ENCODE measurements around the gene RAD51B. TPM values are rescaled to one million over a fixed set of nuclear protein-coding genes. Genes with fewer than 3 reads are reported as not detected.

Gene RAD51B
- total RNA-seq, 1 experiment from 2014 or later = 14.2 TPM

DNA sequence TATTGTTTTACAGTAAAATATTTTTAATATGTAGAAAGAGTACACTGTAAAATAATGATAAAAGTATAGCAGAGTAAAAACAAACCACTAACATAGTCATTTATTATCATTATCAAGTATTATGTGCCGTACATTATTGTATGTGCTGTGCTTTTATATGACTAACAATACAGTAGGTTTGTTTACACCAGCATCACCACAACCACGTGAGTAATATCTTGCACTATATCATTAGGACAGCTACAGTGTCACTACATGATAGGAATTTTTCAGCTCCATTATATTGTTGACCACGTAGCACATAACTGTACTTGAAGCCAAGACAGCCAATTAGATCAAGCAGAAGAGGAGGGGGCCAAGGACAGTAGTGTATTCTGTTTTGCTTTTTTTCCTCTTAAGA lies 415.4 kb downstream of the RAD51B start (continued):
- no peak for TF ChIP-seq ATF3 (CRISPR knock-in tag; conservative IDR thresholded peaks at IDR 0.05)

- Mint-ChIP-seq H3K27ac (no peak overlapping the region), H3K9me3 (peaks cover 3% of the 10 kb centered on the region; the same call in 1 of the 2 replicates), H3K27me3 (ENCODE audit: low read depth) (no peaks in the 10 kb centered on the region), H3K36me3 (no peaks in the 10 kb centered on the region), H3K4me3 (no peak overlapping the region), H3K4me1 (0 out of 2 replicates have a peak, but pooled peaks cover 4% of the 10 kb centered on the region)
- TF ChIP-seq ZNF219 (CRISPR knock-in tag; IDR thresholded peaks at IDR 0.05; ENCODE audit: borderline replicate concordance) = no peak
- no peak for TF ChIP-seq TEAD4 (CRISPR knock-in tag; IDR thresholded peaks at IDR 0.05)
- no peak for DNase-seq (ENCODE audit: low spot score)
- ATAC-seq = no peak
- ChIA-PET POLR2A (no interaction called here), CTCF (no interaction called here)
Observed at GRCh38 chr14:68236582-68237458, 417.2 kb downstream of the RAD51B start.

DNA sequence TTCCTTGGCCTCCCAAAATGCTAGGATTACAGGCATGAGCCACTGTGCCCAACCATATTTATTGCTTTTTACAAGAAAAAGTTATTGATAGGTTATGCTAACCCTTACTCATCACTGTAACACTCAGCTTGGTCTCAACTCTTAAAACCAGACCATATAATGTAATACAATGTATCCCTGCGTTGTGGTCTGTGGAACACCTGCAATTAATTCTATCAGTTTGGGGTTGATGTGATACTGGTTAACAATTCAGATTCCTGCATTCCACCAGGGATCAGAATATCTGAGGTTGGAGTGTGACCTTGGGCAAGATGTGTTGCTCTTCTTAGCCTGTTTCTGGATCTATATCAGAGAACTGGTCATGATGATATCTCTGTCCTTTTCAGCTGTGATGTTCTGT lies 419.0 kb downstream of the RAD51B start:
- H3K4me1 Mint-ChIP-seq = peaks cover 6% of the 10 kb centered on the region
- TF ChIP-seq TP53 (CRISPR knock-in tag; IDR thresholded peaks at IDR 0.05) (no peak), RELA (CRISPR knock-in tag; IDR thresholded peaks at IDR 0.05; ENCODE audit: borderline replicate concordance) (no peak), ESRRA (CRISPR knock-in tag; IDR thresholded peaks at IDR 0.05; ENCODE audit: borderline replicate concordance) (no peak), TEAD4 (CRISPR knock-in tag; IDR thresholded peaks at IDR 0.05) (no peak), PRRX2 (CRISPR knock-in tag; IDR thresholded peaks at IDR 0.05) (no peak), ZNF416 (CRISPR knock-in tag; IDR thresholded peaks at IDR 0.05) (no peak), OVOL2 (CRISPR knock-in tag; IDR thresholded peaks at IDR 0.05; ENCODE audit: borderline replicate concordance) (no peak), ZNF138 (CRISPR knock-in tag; conservative IDR thresholded peaks at IDR 0.05) (no peak), E2F4 (CRISPR knock-in tag; IDR thresholded peaks at IDR 0.05; ENCODE audit: borderline replicate concordance, low read depth) (no peak), RORB (CRISPR knock-in tag; IDR thresholded peaks at IDR 0.05) (no peak), EMX1 (CRISPR knock-in tag; IDR thresholded peaks at IDR 0.05) (no peak), ZNF232 (CRISPR knock-in tag; IDR thresholded peaks at IDR 0.05) (no peak), ATF1 (CRISPR knock-in tag; IDR thresholded peaks at IDR 0.05) (no peak), HMGXB4 (CRISPR knock-in tag; IDR thresholded peaks at IDR 0.05) (no peak), PRDM15 (CRISPR knock-in tag; IDR thresholded peaks at IDR 0.05) (no peak), ZBTB21 (CRISPR knock-in tag; IDR thresholded peaks at IDR 0.05; ENCODE audit: borderline replicate concordance) (no peak)
- TF ChIP-seq, protein P1, sequence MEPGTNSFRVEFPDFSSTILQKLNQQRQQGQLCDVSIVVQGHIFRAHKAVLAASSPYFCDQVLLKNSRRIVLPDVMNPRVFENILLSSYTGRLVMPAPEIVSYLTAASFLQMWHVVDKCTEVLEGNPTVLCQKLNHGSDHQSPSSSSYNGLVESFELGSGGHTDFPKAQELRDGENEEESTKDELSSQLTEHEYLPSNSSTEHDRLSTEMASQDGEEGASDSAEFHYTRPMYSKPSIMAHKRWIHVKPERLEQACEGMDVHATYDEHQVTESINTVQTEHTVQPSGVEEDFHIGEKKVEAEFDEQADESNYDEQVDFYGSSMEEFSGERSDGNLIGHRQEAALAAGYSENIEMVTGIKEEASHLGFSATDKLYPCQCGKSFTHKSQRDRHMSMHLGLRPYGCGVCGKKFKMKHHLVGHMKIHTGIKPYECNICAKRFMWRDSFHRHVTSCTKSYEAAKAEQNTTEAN (CRISPR knock-in tag; IDR thresholded peaks at IDR 0.05) = no peak
- TF ChIP-seq, protein P2, sequence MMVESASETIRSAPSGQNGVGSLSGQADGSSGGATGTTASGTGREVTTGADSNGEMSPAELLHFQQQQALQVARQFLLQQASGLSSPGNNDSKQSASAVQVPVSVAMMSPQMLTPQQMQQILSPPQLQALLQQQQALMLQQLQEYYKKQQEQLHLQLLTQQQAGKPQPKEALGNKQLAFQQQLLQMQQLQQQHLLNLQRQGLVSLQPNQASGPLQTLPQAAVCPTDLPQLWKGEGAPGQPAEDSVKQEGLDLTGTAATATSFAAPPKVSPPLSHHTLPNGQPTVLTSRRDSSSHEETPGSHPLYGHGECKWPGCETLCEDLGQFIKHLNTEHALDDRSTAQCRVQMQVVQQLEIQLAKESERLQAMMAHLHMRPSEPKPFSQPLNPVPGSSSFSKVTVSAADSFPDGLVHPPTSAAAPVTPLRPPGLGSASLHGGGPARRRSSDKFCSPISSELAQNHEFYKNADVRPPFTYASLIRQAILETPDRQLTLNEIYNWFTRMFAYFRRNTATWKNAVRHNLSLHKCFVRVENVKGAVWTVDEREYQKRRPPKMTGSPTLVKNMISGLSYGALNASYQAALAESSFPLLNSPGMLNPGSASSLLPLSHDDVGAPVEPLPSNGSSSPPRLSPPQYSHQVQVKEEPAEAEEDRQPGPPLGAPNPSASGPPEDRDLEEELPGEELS (CRISPR knock-in tag; IDR thresholded peaks at IDR 0.05) = no peak
- TF ChIP-seq, protein P3, sequence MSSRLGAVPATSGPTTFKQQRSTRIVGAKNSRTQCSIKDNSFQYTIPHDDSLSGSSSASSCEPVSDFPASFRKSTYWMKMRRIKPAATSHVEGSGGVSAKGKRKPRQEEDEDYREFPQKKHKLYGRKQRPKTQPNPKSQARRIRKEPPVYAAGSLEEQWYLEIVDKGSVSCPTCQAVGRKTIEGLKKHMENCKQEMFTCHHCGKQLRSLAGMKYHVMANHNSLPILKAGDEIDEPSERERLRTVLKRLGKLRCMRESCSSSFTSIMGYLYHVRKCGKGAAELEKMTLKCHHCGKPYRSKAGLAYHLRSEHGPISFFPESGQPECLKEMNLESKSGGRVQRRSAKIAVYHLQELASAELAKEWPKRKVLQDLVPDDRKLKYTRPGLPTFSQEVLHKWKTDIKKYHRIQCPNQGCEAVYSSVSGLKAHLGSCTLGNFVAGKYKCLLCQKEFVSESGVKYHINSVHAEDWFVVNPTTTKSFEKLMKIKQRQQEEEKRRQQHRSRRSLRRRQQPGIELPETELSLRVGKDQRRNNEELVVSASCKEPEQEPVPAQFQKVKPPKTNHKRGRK (CRISPR knock-in tag; IDR thresholded peaks at IDR 0.05; ENCODE audit: borderline replicate concordance) = no peak
- ATAC-seq (no peak), DNase-seq (ENCODE audit: low spot score) (no peak)
- ChIA-PET POLR2A (no interaction called here), CTCF (no interaction called here)
- H3K36me3 Mint-ChIP-seq = no peaks in the 10 kb centered on the region
- H3K27ac Mint-ChIP-seq = no peak overlapping the region
- H3K4me3 Mint-ChIP-seq = no peak overlapping the region
- peaks cover 3% of the 10 kb centered on the region; the same call in 1 of the 2 replicates for H3K9me3 Mint-ChIP-seq
- H3K27me3 Mint-ChIP-seq (ENCODE audit: low read depth) = no peaks in the 10 kb centered on the region
